C4-2B (cell line): ENCODE results near the gene PHRF1.
"Not testable (repeated sequence)": the region's sequence is repeated elsewhere in the genome, so short reads cannot be mapped to it uniquely, and the experiment has no call there.

ENCODE experiments used
- H3K27ac ChIP-seq: fragments of 450-650 bp; 2 replicates; pipeline ENCODE4 v1.5.1; 2017
- ZFX ChIP-seq: fragments of 450-650 bp; IDR thresholded peaks from 2 replicates; pipeline ENCODE4 v1.6.1; 2017
- TF ChIP-seq, protein P1 (sequence below): fragments of 450-650 bp; conservative IDR thresholded peaks from 2 replicates; pipeline ENCODE4 v1.5.1; 2017; ENCODE audit warnings: mild to moderate bottlenecking

PHRF1 gene

DNA sequence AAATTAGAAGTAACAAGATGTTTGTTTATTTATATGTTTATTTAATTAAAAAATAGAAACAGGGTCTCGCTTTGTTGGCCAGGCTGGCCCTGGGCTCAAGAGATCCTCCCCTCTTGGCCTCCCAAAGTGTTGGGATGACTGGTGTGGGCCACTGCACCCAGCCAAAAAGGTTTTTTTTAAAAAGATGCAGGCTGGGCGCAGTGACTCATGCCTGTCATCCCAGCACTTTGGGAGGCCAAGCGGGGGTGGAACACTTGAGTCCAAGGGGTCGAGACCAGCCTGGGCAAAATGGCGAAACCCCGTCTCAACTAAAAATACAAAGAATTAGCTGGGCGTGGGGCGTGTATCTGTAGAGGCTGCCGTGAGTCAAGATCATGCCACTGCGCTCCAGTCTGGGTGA is 74.2 kb downstream of the PHRF1 start:
- TF ChIP-seq ZFX: no peak
- TF ChIP-seq, protein P1, sequence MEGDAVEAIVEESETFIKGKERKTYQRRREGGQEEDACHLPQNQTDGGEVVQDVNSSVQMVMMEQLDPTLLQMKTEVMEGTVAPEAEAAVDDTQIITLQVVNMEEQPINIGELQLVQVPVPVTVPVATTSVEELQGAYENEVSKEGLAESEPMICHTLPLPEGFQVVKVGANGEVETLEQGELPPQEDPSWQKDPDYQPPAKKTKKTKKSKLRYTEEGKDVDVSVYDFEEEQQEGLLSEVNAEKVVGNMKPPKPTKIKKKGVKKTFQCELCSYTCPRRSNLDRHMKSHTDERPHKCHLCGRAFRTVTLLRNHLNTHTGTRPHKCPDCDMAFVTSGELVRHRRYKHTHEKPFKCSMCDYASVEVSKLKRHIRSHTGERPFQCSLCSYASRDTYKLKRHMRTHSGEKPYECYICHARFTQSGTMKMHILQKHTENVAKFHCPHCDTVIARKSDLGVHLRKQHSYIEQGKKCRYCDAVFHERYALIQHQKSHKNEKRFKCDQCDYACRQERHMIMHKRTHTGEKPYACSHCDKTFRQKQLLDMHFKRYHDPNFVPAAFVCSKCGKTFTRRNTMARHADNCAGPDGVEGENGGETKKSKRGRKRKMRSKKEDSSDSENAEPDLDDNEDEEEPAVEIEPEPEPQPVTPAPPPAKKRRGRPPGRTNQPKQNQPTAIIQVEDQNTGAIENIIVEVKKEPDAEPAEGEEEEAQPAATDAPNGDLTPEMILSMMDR: no peak
- H3K27ac ChIP-seq: no peak overlapping the region

DNA sequence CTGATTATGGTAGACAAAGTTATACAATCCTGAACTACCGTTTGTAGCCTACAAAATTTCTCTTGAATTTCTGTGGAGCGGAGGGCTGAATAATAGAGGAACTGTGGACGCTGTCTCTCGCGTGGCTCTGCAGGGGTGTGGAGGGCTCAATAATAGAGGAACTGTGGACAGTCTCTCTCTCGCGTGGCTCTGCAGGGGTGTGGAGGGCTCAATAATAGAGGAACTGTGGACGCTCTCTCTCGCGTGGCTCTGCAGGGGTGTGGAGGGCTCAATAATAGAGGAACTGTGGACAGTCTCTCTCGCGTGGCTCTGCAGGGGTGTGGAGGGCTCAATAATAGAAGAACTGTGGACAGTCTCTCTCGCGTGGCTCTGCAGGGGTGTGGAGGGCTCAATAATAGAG is 76.9 kb downstream of the PHRF1 start:
- H3K27ac ChIP-seq: not testable (repeated sequence)

DNA sequence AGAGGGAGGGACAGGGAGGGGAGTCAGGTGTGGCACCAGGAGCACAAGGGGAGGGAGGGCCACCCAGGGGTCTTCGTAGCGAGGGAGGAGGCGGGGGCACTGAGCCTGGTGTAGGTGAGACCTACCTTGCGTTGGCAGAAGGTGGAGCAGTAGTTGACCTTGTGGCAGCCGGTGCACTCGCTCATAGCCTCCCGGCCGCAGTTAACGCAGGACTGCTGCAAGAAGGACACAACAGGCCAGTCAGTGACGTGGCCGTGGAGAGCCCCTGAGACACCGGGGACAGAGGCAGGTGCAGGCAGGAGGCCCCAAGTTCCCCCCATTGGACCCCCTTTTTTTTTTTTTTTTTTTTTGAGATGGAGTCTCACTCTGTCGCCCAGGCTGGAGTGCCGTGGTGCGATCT is 77.6 kb downstream of the PHRF1 start:
- no peak overlapping the region for H3K27ac ChIP-seq
- no peak for TF ChIP-seq ZFX
- TF ChIP-seq, protein P1: no peak

DNA sequence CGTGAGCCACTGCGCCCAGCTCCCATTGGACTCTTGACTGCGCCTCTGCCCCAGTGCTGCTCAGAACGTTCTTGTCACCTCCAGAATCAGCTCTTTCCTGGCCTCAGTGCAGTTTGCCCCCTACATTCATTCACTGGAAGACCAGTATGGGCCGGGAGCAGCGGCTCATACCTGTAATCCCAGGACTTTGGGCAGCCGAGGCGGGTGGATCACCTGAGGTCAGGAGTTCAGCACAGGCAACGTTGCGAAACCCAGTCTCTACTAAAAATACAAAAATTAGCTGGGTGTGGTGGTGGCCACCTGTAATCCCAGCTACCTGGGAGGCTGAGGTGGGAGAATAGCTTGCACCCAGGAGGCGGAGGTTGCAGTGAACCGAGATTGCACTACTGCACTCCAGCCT is 78.2 kb downstream of the PHRF1 start:
- not testable (repeated sequence) for H3K27ac ChIP-seq

DNA sequence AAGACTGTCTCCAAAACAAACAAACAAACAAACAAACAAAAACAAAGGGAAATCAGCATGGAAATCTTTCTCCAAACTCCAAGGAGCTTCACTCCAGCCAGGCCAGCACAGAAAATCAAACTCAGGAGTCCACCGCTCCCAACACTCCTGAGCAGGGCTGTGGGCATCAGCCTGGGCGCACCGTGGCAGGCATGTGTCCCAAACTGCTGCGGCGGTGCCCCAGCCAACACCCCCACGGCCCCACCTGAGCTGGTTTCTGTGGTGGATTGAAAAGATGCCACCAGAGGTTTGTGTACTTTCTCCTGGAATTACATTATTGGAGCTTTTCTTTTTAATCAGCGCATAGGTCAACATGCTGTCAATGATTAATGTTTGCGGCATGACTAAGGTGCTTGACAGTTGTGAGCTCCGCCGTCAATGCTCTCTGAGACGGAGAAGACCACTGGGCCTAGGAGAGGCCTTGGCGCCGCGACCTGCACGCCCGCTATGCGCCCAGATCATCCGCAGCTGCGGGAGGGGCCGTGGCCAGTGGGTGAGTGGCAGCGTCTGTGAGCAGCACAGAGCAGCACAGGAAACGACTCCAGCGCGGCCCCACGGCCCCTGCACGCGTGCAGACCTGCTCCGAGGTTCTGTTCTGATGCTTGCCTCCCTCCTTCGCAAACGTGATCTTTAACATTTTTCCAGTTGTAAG is 78.9 kb downstream of the PHRF1 start:
- TF ChIP-seq, protein P1: no peak
- TF ChIP-seq ZFX: no peak
- no peak overlapping the region for H3K27ac ChIP-seq

DNA sequence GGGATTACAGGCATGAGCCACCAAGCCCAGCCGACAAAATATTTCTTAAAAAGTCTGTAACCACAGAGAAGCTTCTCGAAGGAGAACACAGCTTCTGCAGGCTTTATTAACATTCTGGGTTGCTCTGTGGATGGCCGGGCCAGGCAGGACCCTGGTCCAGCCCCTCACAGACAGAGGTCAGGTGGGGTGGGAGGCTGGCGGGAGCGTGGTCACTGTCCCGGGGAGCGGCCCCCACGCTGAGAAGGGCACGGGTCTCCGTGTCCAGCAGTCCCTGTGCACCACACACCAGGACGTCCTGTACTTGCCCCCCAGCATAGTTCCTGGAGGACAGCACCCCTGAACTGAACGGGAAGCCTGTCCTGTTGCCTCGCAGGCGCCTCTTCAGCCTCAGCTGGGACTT is 80.2 kb downstream of the PHRF1 start:
- no peak overlapping the region for H3K27ac ChIP-seq

DNA sequence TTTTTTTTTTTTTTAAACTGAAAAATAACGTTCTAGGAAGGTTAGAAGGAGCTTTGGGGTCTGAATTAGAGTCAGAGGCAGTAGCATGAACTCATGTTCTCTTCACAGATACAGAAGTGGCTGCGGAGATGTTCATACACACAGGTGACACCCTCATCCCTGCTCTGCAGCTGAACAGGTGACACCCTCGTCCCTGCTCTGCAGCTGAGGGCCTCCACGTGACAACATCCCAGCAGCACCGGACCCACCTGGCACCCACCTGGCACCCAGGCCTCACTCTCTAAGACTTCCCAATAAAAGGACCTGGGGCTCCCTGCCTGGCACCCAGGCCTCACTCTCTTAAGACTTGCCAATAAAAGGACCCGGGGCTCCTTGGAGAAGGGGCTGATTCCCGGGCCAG is 80.6 kb downstream of the PHRF1 start:
- TF ChIP-seq, protein P1: no peak
- no peak for TF ChIP-seq ZFX
- no peak overlapping the region for H3K27ac ChIP-seq

More for the DNA sequence above, 80.2 kb downstream of the PHRF1 start:
- TF ChIP-seq, protein P1: no peak

DNA sequence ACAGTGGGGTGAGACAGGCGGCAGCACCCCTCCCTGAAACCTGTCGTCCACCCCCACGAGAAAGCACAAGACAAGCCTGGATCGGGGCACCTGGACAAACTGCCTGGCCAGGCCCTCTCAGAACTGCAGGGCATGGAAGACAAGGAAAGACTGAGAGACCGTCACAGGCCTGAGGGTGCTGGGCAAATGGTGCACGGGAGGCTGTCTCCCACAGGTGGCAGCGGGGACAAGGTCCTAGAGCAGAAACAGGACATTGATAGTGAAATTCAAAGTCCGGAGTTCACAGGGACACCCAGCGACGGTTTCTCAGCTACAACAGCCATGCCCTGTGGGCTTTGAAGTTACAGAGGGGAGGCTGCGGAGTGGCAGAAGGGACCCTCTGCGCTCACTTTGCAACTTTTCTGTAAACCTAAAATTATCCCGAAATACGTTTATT is 81.4 kb downstream of the PHRF1 start:
- TF ChIP-seq ZFX: no peak
- TF ChIP-seq, protein P1: no peak
- H3K27ac ChIP-seq: no peak overlapping the region
